SK-N-SH (cell line): Measurements from ENCODE around the gene DNAAF9. TPM values are rescaled to one million over a fixed set of nuclear protein-coding genes. Genes with fewer than 3 reads are reported as not detected.

Source experiments
- CTCF ChIA-PET: fragments of 300-600, 350-600 bp; formaldehyde crosslinking; extraction: SDS; loops from one replicate; lab custom pipeline; 2021; lab: Yijun Ruan, JAX
- POLR2A ChIA-PET: fragments of 350-600 bp; sonication (Branson Sonifier 250); formaldehyde crosslinking; extraction: SDS; loops from one replicate; lab custom pipeline; 2020; ENCODE audit warnings: antibody characterized with exemption, inconsistent platforms; lab: Yijun Ruan, JAX
- DNase-seq: peaks from one replicate; pipeline ENCODE4 v3.0.0; 2012
- H2AFZ ChIP-seq: fragments of 200-600 bp; sonication (generic); 2 replicates; pipeline ENCODE4 v1.8.1; 2016; ENCODE audit warnings: antibody characterized with exemption, mild to moderate bottlenecking, low read depth
- H3F3A ChIP-seq: fragments of 200-600 bp; sonication (generic); replicated peaks from 2 replicates; pipeline ENCODE3; 2016; ENCODE audit warnings: antibody characterized with exemption, mild to moderate bottlenecking; ENCODE audit not compliant: insufficient read depth
- H3K27ac ChIP-seq, 2 experiments: fragments of 200-500 bp in 1 of 2; fragments of 200-600 bp in 1 of 2; sonication (Bioruptor generic) in 1 of 2; sonication (generic), shearing (Covaris generic) in 1 of 2; 2 replicates each; pipeline versions ENCODE4 v1.5.1 to v1.6.1; 2014 to 2016; ENCODE audit warnings: low read depth in 2 of 2, inconsistent platforms in 1 of 2, low read length in 1 of 2, mild to moderate bottlenecking in 1 of 2, mixed read lengths in 1 of 2
- H3K27me3 ChIP-seq: fragments of 200-600 bp; sonication (generic), shearing (Covaris generic); 2 replicates; pipeline ENCODE4 v1.6.1; 2016; ENCODE audit warnings: mixed run types; ENCODE audit not compliant: insufficient read depth
- H3K36me3 ChIP-seq, 2 experiments: fragments of 200-500 bp in 1 of 2; fragments of 200-600 bp in 1 of 2; sonication (Bioruptor generic) in 1 of 2; sonication (generic) in 1 of 2; replicated peaks in 1 of 2; 2 replicates each; pipeline versions ENCODE3 to v1.5.1; 2014 to 2016; ENCODE audit warnings: low read length in 1 of 2, mild to moderate bottlenecking in 1 of 2; ENCODE audit not compliant: insufficient read depth in 2 of 2, control insufficient read depth in 1 of 2
- H3K4me1 ChIP-seq, 2 experiments: fragments of 200-500 bp in 1 of 2; fragments of 200-600 bp in 1 of 2; sonication (Bioruptor generic) in 1 of 2; sonication (generic), shearing (Covaris generic) in 1 of 2; 2 replicates each; pipeline versions ENCODE4 v1.5.1 to v1.6.1; 2014 to 2016; ENCODE audit warnings: low read depth in 1 of 2, low read length in 1 of 2, mixed run types in 1 of 2; ENCODE audit not compliant: insufficient read depth in 2 of 2, control insufficient read depth in 1 of 2
- H3K4me2 ChIP-seq: fragments of 200-600 bp; sonication (generic), shearing (Covaris generic); 2 replicates; pipeline ENCODE4 v1.6.1; 2017; ENCODE audit warnings: mixed run types
- H3K4me3 ChIP-seq, 2 experiments: fragments of 200-500 bp in 1 of 2; fragments of 200-600 bp in 1 of 2; sonication (Bioruptor generic) in 1 of 2; sonication (generic), shearing (Covaris generic) in 1 of 2; 2 replicates each; pipeline versions ENCODE4 v1.5.1 to v1.8.1; 2014 to 2016; ENCODE audit warnings: low read depth in 2 of 2, inconsistent platforms in 1 of 2, low read length in 1 of 2, mild to moderate bottlenecking in 1 of 2, mixed read lengths in 1 of 2, moderate library complexity in 1 of 2
- H3K79me2 ChIP-seq: fragments of 200-600 bp; sonication (generic); 2 replicates; pipeline ENCODE4 v1.8.1; 2017; ENCODE audit warnings: mild to moderate bottlenecking; ENCODE audit not compliant: insufficient read depth
- H3K9ac ChIP-seq: fragments of 200-600 bp; sonication (generic); 2 replicates; pipeline ENCODE4 v1.6.1; 2017; ENCODE audit warnings: mixed run types
- H3K9me2 ChIP-seq: fragments of 200-600 bp; sonication (generic); 2 replicates; pipeline ENCODE4 v1.6.1; 2017; ENCODE audit warnings: mixed run types
- H3K9me3 ChIP-seq: fragments of 200-600 bp; sonication (generic); 2 replicates; pipeline ENCODE4 v1.6.1; 2017; ENCODE audit warnings: mixed run types, mild to moderate bottlenecking, moderate library complexity
- H4K20me1 ChIP-seq: fragments of 200-600 bp; sonication (generic); 2 replicates; pipeline ENCODE4 v1.6.1; 2017; ENCODE audit warnings: mild to moderate bottlenecking, mixed run types; ENCODE audit not compliant: insufficient read depth
- CHD2 ChIP-seq: fragments of 150-350 bp; IDR thresholded peaks from 2 replicates; pipeline ENCODE4 v1.6.1; 2018; ENCODE audit warnings: low read length; ENCODE audit not compliant: partially characterized antibody
- FOSL2 ChIP-seq: IDR thresholded peaks from 2 replicates; pipeline ENCODE4 v1.4.0; 2012; ENCODE audit warnings: low read depth, mild to moderate bottlenecking, moderate library complexity, borderline replicate concordance
- MEF2A ChIP-seq: IDR thresholded peaks from 2 replicates; pipeline ENCODE4 v1.4.0; 2012; ENCODE audit warnings: low read depth, borderline replicate concordance
- NFIC ChIP-seq: IDR thresholded peaks from 2 replicates; pipeline ENCODE4 v1.4.0; 2012; ENCODE audit warnings: borderline replicate concordance
- PBX3 ChIP-seq: IDR thresholded peaks from 2 replicates; pipeline ENCODE4; 2012
- RAD21 ChIP-seq: IDR thresholded peaks from 2 replicates; pipeline ENCODE4 v1.6.1; 2012; ENCODE audit warnings: mild to moderate bottlenecking, low read length
- RFX5 ChIP-seq: IDR thresholded peaks from 2 replicates; pipeline ENCODE4 v1.6.1; 2012; ENCODE audit warnings: mild to moderate bottlenecking, improper control_type of control experiment, low read length
- SIN3A ChIP-seq: IDR thresholded peaks from 2 replicates; pipeline ENCODE4 v1.6.1; 2012; ENCODE audit warnings: low read depth, mild to moderate bottlenecking, low read length, moderate library complexity, borderline replicate concordance
- SMC3 ChIP-seq: IDR thresholded peaks from 2 replicates; pipeline ENCODE4 v1.6.1; 2012; ENCODE audit warnings: low read depth, low read length, improper control_type of control experiment
- TCF12 ChIP-seq: IDR thresholded peaks from 2 replicates; pipeline ENCODE4 v1.4.0; 2012
- TEAD4 ChIP-seq: IDR thresholded peaks from 2 replicates; pipeline ENCODE4 v1.4.0; 2012; ENCODE audit warnings: mild to moderate bottlenecking, borderline replicate concordance; ENCODE audit not compliant: insufficient read depth
- USF1 ChIP-seq: IDR thresholded peaks from 2 replicates; pipeline ENCODE4 v1.4.0; 2012; ENCODE audit warnings: low read depth, borderline replicate concordance
- USF2 ChIP-seq: fragments of 150-350 bp; IDR thresholded peaks from 2 replicates; pipeline ENCODE4 v1.6.1; 2017; ENCODE audit warnings: antibody characterized with exemption, low read length, low read depth, borderline replicate concordance
- YY1 ChIP-seq: IDR thresholded peaks from 2 replicates; pipeline ENCODE4 v1.4.0; 2012; ENCODE audit warnings: low read depth, mild to moderate bottlenecking
- ZBTB33 ChIP-seq: IDR thresholded peaks from 2 replicates; pipeline ENCODE4 v1.4.0; 2012; ENCODE audit warnings: low read depth, borderline replicate concordance
- WGBS: methylation state at CpG from one replicate; pipeline ENCODE4 v1.1.6; 2017; ENCODE audit warnings: low lambda C conversion rate; 5-methylcytosine and 5-hydroxymethylcytosine counted together
- polyA plus RNA-seq, 3 experiments: library from polyadenylated mRNA; depleted of rRNA; stranded (reverse); fragments of >200 nt; gene quantifications; 2 replicates each; pipeline ENCODE4 v1.2.3, GENCODE V29; 2012

The DNAAF9 gene
- polyA plus RNA-seq, 1 of the 3 experiments (the other 2 are of a cell fraction) = 5.5 TPM

- ChIA-PET CTCF (no interaction called here), POLR2A (interaction anchor here (1.0 kb wide), 1 partner anchor 14 kb away, joined by 3 read pairs; no protein-coding TSS in a partner anchor)
- DNase-seq = no peak
- Histone ChIP-seq H3K4me2 (no peak overlapping the region), H3K9me3 (no peaks in the 10 kb centered on the region), H3K4me3 (no peak overlapping the region), H3K9me2 (no peaks in the 10 kb centered on the region), H3K36me3 (no peaks in the 10 kb centered on the region), H3K27me3 (no peaks in the 10 kb centered on the region), H3K9ac (no peak overlapping the region), H3K79me2 (no peaks in the 10 kb centered on the region), H2AFZ (no peak overlapping the region), H3K27ac (no peak overlapping the region), H3F3A (no peaks in the 10 kb centered on the region), H3K4me1 (no peaks in the 10 kb centered on the region), H4K20me1 (no peaks in the 10 kb centered on the region)
- TF ChIP-seq USF2 (no peak), MEF2A (no peak), PBX3 (no peak), RFX5 (no peak), SMC3 (no peak), CHD2 (no peak), ZBTB33 (no peak), NFIC (no peak), FOSL2 (no peak), YY1 (no peak), USF1 (no peak), TCF12 (no peak), SIN3A (no peak)
- WGBS = 79% methylated on average over 5 of the region's 5 CpGs
Measured at GRCh38 chr20:3423126-3423525, 15.7 kb upstream of the DNAAF9 start.

- 73% methylated on average over 6 of the region's 6 CpGs for WGBS
- no peak for TF ChIP-seq RAD21
- no peak for TF ChIP-seq USF2
- no peak for TF ChIP-seq TEAD4
- H3K27me3 ChIP-seq = no peaks in the 10 kb centered on the region
- no peak overlapping the region for H3K9ac ChIP-seq
- no peak overlapping the region for H3K27ac ChIP-seq
- ChIA-PET POLR2A (no interaction called here), CTCF (interaction anchor here (0.7 kb wide), 1 partner anchor 114 kb away, joined by 3 read pairs; no protein-coding TSS in a partner anchor)
- DNase-seq = no peak
- no peak overlapping the region for H3K4me2 ChIP-seq
- H3K9me3 ChIP-seq = no peaks in the 10 kb centered on the region
- H3K4me3 ChIP-seq = no peak overlapping the region
- H4K20me1 ChIP-seq = no peaks in the 10 kb centered on the region
- no peak overlapping the region for H2AFZ ChIP-seq
- no peaks in the 10 kb centered on the region for H3K36me3 ChIP-seq
- no peaks in the 10 kb centered on the region for H3K4me1 ChIP-seq
- no peaks in the 10 kb centered on the region for H3K79me2 ChIP-seq
- H3F3A ChIP-seq = no peaks in the 10 kb centered on the region
- H3K9me2 ChIP-seq = no peaks in the 10 kb centered on the region
Measured at GRCh38 chr20:3421985-3422384, 14.5 kb upstream of the DNAAF9 start.
